HepG2 (cell line): ENCODE data around the gene GABBR2. TPM values are rescaled to one million over a fixed set of nuclear protein-coding genes. Genes with fewer than 3 reads are reported as not detected.

Experiments
- ATAC-seq: fragments of 200-7000 bp; cut with Tn5 transposase; 3 replicates; pipeline ENCODE4 v1.9.1; 2020; ENCODE audit warnings: mild to moderate bottlenecking, moderate library complexity
- BruUV-seq: library from RNA; stranded (reverse); fragments of 400-500 nt; replicated peaks from 2 replicates; lab custom pipeline; 2021; lab: Mats Ljungman, UMichigan
- CTCF ChIA-PET: fragments of 300-600 bp; formaldehyde crosslinking; extraction: SDS; loops from one replicate; lab custom pipeline; 2021; ENCODE audit warnings: low total read pairs, inconsistent platforms, low intra/inter-chr PET ratio; lab: Yijun Ruan, JAX
- POLR2A ChIA-PET: fragments of 350-600 bp; sonication (Branson Sonifier 250); formaldehyde crosslinking; loops from one replicate; lab custom pipeline; 2020; ENCODE audit warnings: antibody characterized with exemption, inconsistent platforms; lab: Yijun Ruan, JAX
- DNase-seq: peaks from one replicate; pipeline ENCODE4 v3.0.0-alpha.2; 2015; ENCODE audit warnings: low spot score
- FAIRE-seq: peaks from 3 replicates; lab custom pipeline; 2011; peaks lifted over from hg19 to GRCh38; lab: Jason Lieb, UNC
- H2AFZ ChIP-seq: one replicate; pipeline ENCODE4 v1.6.1; 2011; ENCODE audit warnings: low read length, inconsistent platforms
- H3K27ac ChIP-seq: fragments of 300-600 bp; 3 replicates; pipeline ENCODE4 v1.8.0; 2011; ENCODE audit warnings: mixed run types, mild to moderate bottlenecking, mixed read lengths, low read length, inconsistent platforms; ENCODE audit not compliant: insufficient read depth; ENCODE audit errors: extremely low read length
- H3K27me3 ChIP-seq, 2 experiments: fragments of 200-600 bp in 1 of 2; 2 replicates in 1 of 2; 3 replicates in 1 of 2; pipeline versions ENCODE4 v1.6.0 to v1.8.0; 2011; ENCODE audit warnings: low read length in 2 of 2, mild to moderate bottlenecking in 2 of 2, moderate library complexity in 2 of 2, inconsistent platforms in 1 of 2; ENCODE audit not compliant: insufficient read depth in 2 of 2, control insufficient read depth in 1 of 2
- H3K36me3 ChIP-seq, 2 experiments: fragments of 200-600 bp in 1 of 2; replicated peaks in 1 of 2; 2 replicates in 1 of 2; 3 replicates in 1 of 2; pipeline versions ENCODE4 v1.5.1 to v1.8.0; 2011; ENCODE audit warnings: low read length in 2 of 2, inconsistent platforms in 1 of 2; ENCODE audit not compliant: insufficient read depth in 2 of 2, control insufficient read depth in 1 of 2
- H3K4me1 ChIP-seq: 2 replicates; pipeline ENCODE4 v1.5.1; 2012; ENCODE audit warnings: low read length, inconsistent platforms; ENCODE audit not compliant: insufficient read depth
- H3K4me2 ChIP-seq: 2 replicates; pipeline ENCODE4 v1.6.0; 2011; ENCODE audit warnings: low read depth, low read length, inconsistent platforms
- H3K4me3 ChIP-seq, 3 experiments: fragments of 200-600 bp in 1 of 3; sonication (generic), shearing (Covaris generic) in 1 of 3; replicated peaks in 1 of 3; 2 replicates each; pipeline ENCODE4 v1.5.1; 2011 to 2016; ENCODE audit warnings: low read length in 3 of 3, inconsistent platforms in 2 of 3, low read depth in 2 of 3, mild to moderate bottlenecking in 2 of 3, control low read depth in 1 of 3, mixed read lengths in 1 of 3; ENCODE audit not compliant: insufficient read depth in 1 of 3
- H3K79me2 ChIP-seq: one replicate; pipeline ENCODE4 v1.6.1; 2011; ENCODE audit warnings: low read length, inconsistent platforms; ENCODE audit not compliant: insufficient read depth
- H3K9ac ChIP-seq: 2 replicates; pipeline ENCODE4 v1.6.0; 2011; ENCODE audit warnings: mild to moderate bottlenecking, low read depth, low read length, inconsistent platforms; ENCODE audit not compliant: insufficient read depth
- H3K9me3 ChIP-seq: 2 replicates; pipeline ENCODE4 v1.5.1; 2012; ENCODE audit warnings: mild to moderate bottlenecking, low read length
- H4K20me1 ChIP-seq: 2 replicates; pipeline ENCODE4 v1.6.0; 2011; ENCODE audit warnings: inconsistent platforms, mild to moderate bottlenecking, low read length, moderate library complexity; ENCODE audit not compliant: insufficient read depth
- EED ChIP-seq: sonication (generic); formaldehyde crosslinking; IDR thresholded peaks from 2 replicates; pipeline ENCODE4 v1.5.0; 2020; ENCODE audit warnings: mild to moderate bottlenecking, missing genetic modification reagents
- EP300 ChIP-seq, 3 experiments: sonication (generic) in 1 of 3; formaldehyde crosslinking in 1 of 3; IDR thresholded peaks; 2 replicates each; pipeline versions ENCODE4 v1.5.1 to v1.6.1; 2011 to 2020; ENCODE audit warnings: low read depth in 2 of 3, low read length in 2 of 3, borderline replicate concordance in 1 of 3, improper control_type of control experiment in 1 of 3, mild to moderate bottlenecking in 1 of 3, missing genetic modification reagents in 1 of 3, moderate library complexity in 1 of 3
- GATA4 ChIP-seq: sonication (generic); IDR thresholded peaks from 2 replicates; pipeline ENCODE4 v1.6.1; 2016; ENCODE audit warnings: antibody characterized with exemption, low read depth, borderline replicate concordance
- NFKBIZ ChIP-seq: IDR thresholded peaks from 2 replicates; pipeline ENCODE4 v1.6.1; 2018; ENCODE audit warnings: missing genetic modification reagents, missing compliant biosample characterization
- NKX3-1 ChIP-seq: sonication (generic); formaldehyde crosslinking; IDR thresholded peaks from 2 replicates; pipeline ENCODE4 v1.5.0; 2020; ENCODE audit warnings: missing genetic modification reagents
- PHB2 ChIP-seq: fragments of 450-650 bp; IDR thresholded peaks from 2 replicates; pipeline ENCODE4 v1.6.1; 2018; ENCODE audit not compliant: partially characterized antibody
- ZC3H13 ChIP-seq: sonication (generic); formaldehyde crosslinking; IDR thresholded peaks from 2 replicates; pipeline ENCODE4 v1.8.1; 2023; ENCODE audit warnings: mild to moderate bottlenecking, missing genetic modification reagents, moderate library complexity
- ZNF33B ChIP-seq: sonication (generic); formaldehyde crosslinking; IDR thresholded peaks from 2 replicates; pipeline ENCODE4 v1.5.1; 2020; ENCODE audit warnings: mild to moderate bottlenecking, missing genetic modification reagents
- ZNF678 ChIP-seq: sonication (generic); formaldehyde crosslinking; IDR thresholded peaks from 2 replicates; pipeline ENCODE4 v1.4.0; 2020; ENCODE audit warnings: mild to moderate bottlenecking, missing genetic modification reagents
- ZSCAN29 ChIP-seq: sonication (generic); formaldehyde crosslinking; conservative IDR thresholded peaks from 2 replicates; pipeline ENCODE4 v1.4.0; 2020; ENCODE audit warnings: mild to moderate bottlenecking, missing genetic modification reagents
- WGBS: methylation state at CpG from one replicate; pipeline ENCODE4 v1.1.6; 2017; ENCODE audit warnings: low lambda C conversion rate; 5-methylcytosine and 5-hydroxymethylcytosine counted together
- in situ Hi-C: cut with HindIII; loops from 2 replicates; pipeline ENCODE4 v1.10.0; 2017; ENCODE audit warnings: low pct_unique_long_range_greater_than_20kb; ENCODE audit not compliant: extremely low pct_ligation_motif_present
- intact Hi-C: fragments of 100-400 bp; cut with micrococcal nuclease; formaldehyde crosslinking; loops from one replicate; pipeline ENCODE4 v1.10.0; 2022; ENCODE audit not compliant: unreplicated experiment
- polyA plus RNA-seq, 8 experiments: library from polyadenylated mRNA; depleted of rRNA in 3 of 8; stranded (reverse) in 7 of 8; unstranded in 1 of 8; fragments of >200 nt; fragmentation: Illumina TruSeq in 4 of 8; extraction: Trizol in 4 of 8; gene quantifications; 2 replicates each; pipeline versions ENCODE4 v1.2.1 to v1.2.3, GENCODE V29; 2011 to 2016; ENCODE audit warnings: low read depth in 4 of 8, missing spikeins in 1 of 8, mixed read lengths in 1 of 8; ENCODE audit not compliant: insufficient read depth in 1 of 8
- total RNA-seq, 5 experiments: library from RNA; depleted of rRNA; stranded (reverse); fragments of >200 nt; fragmentation: Illumina TruSeq; extraction: Trizol; gene quantifications; 2 replicates each; pipeline ENCODE4 v1.2.3, GENCODE V29; 2016; ENCODE audit warnings: low read depth in 1 of 5

Gene GABBR2
- total and polyA plus RNA-seq, 2 of the 13 experiments (the other 11 are each of a cell fraction or from before 2014, with no cell fraction given): 0.02 TPM; not detected in 1

DNA sequence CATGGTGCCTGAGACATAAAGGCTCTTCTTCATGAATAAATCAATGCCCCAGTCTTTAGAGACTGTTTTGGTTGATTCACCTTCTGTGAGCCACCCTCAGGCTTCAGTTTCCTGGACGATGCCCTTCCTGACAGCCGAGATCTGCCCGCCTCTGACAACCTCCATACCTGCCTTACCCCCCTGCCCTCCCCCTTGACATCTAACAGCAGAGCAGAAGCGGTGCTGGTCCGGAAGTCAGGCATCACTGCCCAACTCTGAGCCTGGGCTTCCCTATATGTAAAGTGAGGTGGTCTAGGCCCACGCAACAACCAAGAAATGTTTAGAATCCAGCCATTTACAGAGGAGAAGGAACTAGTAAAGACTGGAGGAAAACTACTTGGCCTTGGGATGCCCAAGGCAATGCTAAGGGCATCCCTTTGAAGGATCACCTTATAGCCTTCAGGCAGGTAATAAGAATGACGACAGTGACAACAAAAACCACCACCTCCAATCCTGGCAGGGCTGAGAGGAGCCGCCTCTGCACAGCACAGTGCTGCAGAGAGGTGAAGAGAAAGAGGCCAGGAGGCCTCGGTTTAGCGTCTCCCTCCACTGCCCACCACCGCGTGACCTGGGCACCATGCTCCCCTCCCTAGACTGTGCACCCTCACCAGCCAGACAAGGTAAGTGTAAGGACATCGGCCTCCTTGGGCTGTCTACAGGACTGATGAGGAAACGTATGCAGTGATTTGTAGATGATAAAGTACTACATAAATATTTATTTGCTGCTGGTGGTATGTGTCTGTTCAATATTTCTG lies 35.3 kb upstream of the GABBR2 start:
- WGBS: 93% methylated on average over 14 of the region's 14 CpGs
- no peak for DNase-seq
- Histone ChIP-seq H3K9ac (no peak overlapping the region), H3K27me3 (no peaks in the 10 kb centered on the region), H2AFZ (no peak overlapping the region), H3K4me1 (no peaks in the 10 kb centered on the region), H3K4me3 (no peak overlapping the region), H3K4me2 (no peak overlapping the region), H3K27ac (no peak overlapping the region), H3K79me2 (no peaks in the 10 kb centered on the region), H3K9me3 (no peaks in the 10 kb centered on the region), H3K36me3 (no peaks in the 10 kb centered on the region; a peak in 1 of 5 replicates), H4K20me1 (no peaks in the 10 kb centered on the region)
- CTCF ChIA-PET: no interaction called here
- intact Hi-C loops: no loop called here
- TF ChIP-seq ZSCAN29 (CRISPR knock-in tag) (no peak), ZNF33B (CRISPR knock-in tag) (no peak)
- no TSS peak for BruUV-seq
- FAIRE-seq: no peak
- no peak for ATAC-seq
- POLR2A ChIA-PET: no interaction called here
- in situ Hi-C loops: no loop called here

DNA sequence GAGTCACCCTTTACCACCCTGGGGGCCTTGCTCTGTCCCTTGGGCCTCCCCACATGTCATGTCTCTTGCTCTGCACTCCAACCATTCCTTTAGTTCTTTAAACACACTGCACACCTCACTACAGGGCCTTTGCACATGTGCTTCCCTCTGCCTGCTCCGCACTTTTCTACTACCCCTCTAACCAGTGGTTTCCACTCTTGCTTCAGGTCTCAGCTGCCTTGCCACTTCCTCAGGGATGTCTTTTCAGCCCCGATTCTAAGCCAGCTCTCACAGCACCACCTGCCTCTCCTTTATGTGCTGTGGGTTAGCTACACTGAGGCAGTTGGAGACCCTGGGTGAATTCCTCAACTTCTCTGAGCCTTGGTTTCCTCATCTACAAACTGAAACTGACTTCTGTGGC lies 34.6 kb upstream of the GABBR2 start:
- Histone ChIP-seq H3K4me3 (no peak overlapping the region), H3K36me3 (no peaks in the 10 kb centered on the region; a peak in 1 of 5 replicates)
- TF ChIP-seq NKX3-1 (CRISPR knock-in tag): no peak
- no peak for TF ChIP-seq ZNF678 (CRISPR knock-in tag)
- TF ChIP-seq PHB2: no peak
- no peak for TF ChIP-seq GATA4
- no peak for TF ChIP-seq EP300 (IDR thresholded peaks at IDR 0.05; ENCODE audit: low read depth in 2 of 2, low read length in 2 of 2)
- TF ChIP-seq EP300 (CRISPR knock-in tag; IDR thresholded peaks at IDR 0.05; ENCODE audit: borderline replicate concordance): no peak
- TF ChIP-seq NFKBIZ (CRISPR knock-in tag): no peak
- no peak for TF ChIP-seq ZC3H13 (CRISPR knock-in tag)
- no peak for TF ChIP-seq EED (CRISPR knock-in tag)
- TF ChIP-seq, all 625 proteins: peak for 0
- intact Hi-C loops (no loop called here), in situ Hi-C loops (no loop called here)
- Histone ChIP-seq H4K20me1 (no peaks in the 10 kb centered on the region), H3K27ac (no peak overlapping the region), H3K9me3 (no peaks in the 10 kb centered on the region), H3K4me1 (no peaks in the 10 kb centered on the region), H3K9ac (no peak overlapping the region), H3K4me2 (no peak overlapping the region), H3K79me2 (no peaks in the 10 kb centered on the region), H3K27me3 (no peaks in the 10 kb centered on the region), H2AFZ (no peak overlapping the region)
- POLR2A ChIA-PET: no interaction called here
- 82% methylated on average over 2 of the region's 2 CpGs for WGBS
- BruUV-seq: no TSS peak
- DNase-seq (no peak), ATAC-seq (no peak), FAIRE-seq (no peak)
- CTCF ChIA-PET: no interaction called here
